DND-41 (cell line): ENCODE results near the gene SLC30A4.
"Not testable (repeated sequence)": the region's sequence is repeated elsewhere in the genome, so short reads cannot be mapped to it uniquely, and the experiment has no call there.

Experiments used
- ATAC-seq: fragments of 200-7000 bp; cut with Tn5 transposase; 3 replicates; pipeline ENCODE4 v1.9.1; 2021; ENCODE audit warnings: low read depth; ENCODE audit not compliant: insufficient read depth
- DNase-seq: peaks from one replicate; pipeline ENCODE4 v3.0.0-alpha.2; 2020
- H2AFZ ChIP-seq: 2 replicates; pipeline ENCODE4 v1.6.0; 2012; ENCODE audit warnings: low read depth, low read length
- H3K27ac ChIP-seq: 2 replicates; pipeline ENCODE4 v1.5.1; 2012; ENCODE audit warnings: low read length, inconsistent platforms
- H3K27me3 ChIP-seq: fragments of 200-600 bp; sonication (generic); 2 replicates; pipeline ENCODE4 v1.6.0; 2012; ENCODE audit warnings: low read length, mild to moderate bottlenecking, inconsistent platforms; ENCODE audit not compliant: insufficient read depth, poor library complexity
- H3K36me3 ChIP-seq: 2 replicates; pipeline ENCODE4 v1.5.1; 2012; ENCODE audit warnings: low read length, inconsistent platforms; ENCODE audit not compliant: insufficient read depth
- H3K4me1 ChIP-seq: 2 replicates; pipeline ENCODE4 v1.5.1; 2012; ENCODE audit warnings: mild to moderate bottlenecking, low read length; ENCODE audit not compliant: insufficient read depth
- H3K4me2 ChIP-seq: 2 replicates; pipeline ENCODE4 v1.6.0; 2012; ENCODE audit warnings: mild to moderate bottlenecking, moderate library complexity, low read length, inconsistent platforms; ENCODE audit not compliant: insufficient read depth
- H3K4me3 ChIP-seq, 2 experiments: fragments of 200-600 bp in 1 of 2; shearing (Covaris generic) in 1 of 2; 2 replicates each; pipeline ENCODE4 v1.5.1; 2012 to 2016; ENCODE audit warnings: inconsistent platforms in 2 of 2, low read length in 2 of 2, mild to moderate bottlenecking in 2 of 2, low read depth in 1 of 2, moderate library complexity in 1 of 2
- H3K79me2 ChIP-seq: 2 replicates; pipeline ENCODE4 v1.6.0; 2012; ENCODE audit warnings: low read length, inconsistent platforms; ENCODE audit not compliant: insufficient read depth
- H3K9ac ChIP-seq: 2 replicates; pipeline ENCODE4 v1.6.0; 2012; ENCODE audit warnings: low read depth, mild to moderate bottlenecking, inconsistent platforms, low read length, moderate library complexity
- H3K9me3 ChIP-seq: 2 replicates; pipeline ENCODE4 v1.5.1; 2012; ENCODE audit warnings: low read length, moderate library complexity, mild to moderate bottlenecking, inconsistent platforms; ENCODE audit not compliant: insufficient read depth, severe bottlenecking
- H4K20me1 ChIP-seq: 2 replicates; pipeline ENCODE4 v1.6.0; 2012; ENCODE audit warnings: low read length; ENCODE audit not compliant: insufficient read depth
- CTCF ChIP-seq: IDR thresholded peaks from 2 replicates; pipeline ENCODE4 v1.5.1; 2012; ENCODE audit warnings: borderline replicate concordance, low read length, moderate library complexity, mild to moderate bottlenecking; ENCODE audit not compliant: poor library complexity, severe bottlenecking; ENCODE audit errors: extremely low read depth
- EZH2 ChIP-seq: IDR thresholded peaks from 3 replicates; pipeline ENCODE4 v1.6.1; 2012; ENCODE audit warnings: borderline replicate concordance, low read depth, mild to moderate bottlenecking, moderate library complexity, low read length, inconsistent platforms; ENCODE audit not compliant: severe bottlenecking

The SLC30A4 gene

GRCh38 chr15:45521596-45522327 lies 793 bp downstream of the SLC30A4 start:
- ATAC-seq (no peak), DNase-seq (no peak)
- Histone ChIP-seq H3K36me3 (no peaks in the 10 kb centered on the region), H4K20me1 (no peaks in the 10 kb centered on the region), H3K4me2 (peak overlapping the region; percentile 87), H2AFZ (peak overlapping the region; percentile 70), H3K9ac (peak overlapping the region; percentile 50; the same call in 1 of the 2 replicates), H3K4me3 (peak overlapping the region; percentile 24 to 57; a peak in 3 of 4 replicates), H3K27me3 (peaks cover 37% of the 10 kb centered on the region), H3K27ac (no peak overlapping the region), H3K4me1 (peaks cover 15% of the 10 kb centered on the region), H3K79me2 (no peaks in the 10 kb centered on the region), H3K9me3 (no peaks in the 10 kb centered on the region)
- no peak for TF ChIP-seq CTCF
- TF ChIP-seq EZH2 = peak; percentile 94

- no peaks in the 10 kb centered on the region for H4K20me1 ChIP-seq
- TF ChIP-seq CTCF (no peak), EZH2 (no peak)
- peaks cover 3% of the 10 kb centered on the region for H3K27me3 ChIP-seq
- ATAC-seq = no peak
- no peak overlapping the region for H3K4me2 ChIP-seq
- no peak overlapping the region for H2AFZ ChIP-seq
- H3K4me1 ChIP-seq = no peaks in the 10 kb centered on the region
- H3K4me3 ChIP-seq = no peak overlapping the region
- no peak for DNase-seq
- H3K9me3 ChIP-seq = no peaks in the 10 kb centered on the region
- no peaks in the 10 kb centered on the region for H3K36me3 ChIP-seq
- no peak overlapping the region for H3K27ac ChIP-seq
- H3K79me2 ChIP-seq = no peaks in the 10 kb centered on the region
- H3K9ac ChIP-seq = no peak overlapping the region
Measured at GRCh38 chr15:45510758-45511280, 11.7 kb downstream of the SLC30A4 start.

- not testable (repeated sequence) for H3K27me3 ChIP-seq, H3K4me3 ChIP-seq, H3K79me2 ChIP-seq, H3K4me1 ChIP-seq, DNase-seq, H2AFZ ChIP-seq, H3K9ac ChIP-seq, H3K9me3 ChIP-seq, H3K4me2 ChIP-seq, H3K36me3 ChIP-seq, H4K20me1 ChIP-seq, ATAC-seq, H3K27ac ChIP-seq
Measured at GRCh38 chr15:45507143-45507542, 15.4 kb downstream of the SLC30A4 start.

- Histone ChIP-seq H3K4me1 (no peaks in the 10 kb centered on the region), H3K27ac (no peak overlapping the region), H3K4me2 (no peak overlapping the region), H3K9me3 (no peaks in the 10 kb centered on the region), H3K27me3 (no peaks in the 10 kb centered on the region), H3K36me3 (no peaks in the 10 kb centered on the region), H3K9ac (no peak overlapping the region), H3K4me3 (no peak overlapping the region), H4K20me1 (no peaks in the 10 kb centered on the region), H3K79me2 (no peaks in the 10 kb centered on the region), H2AFZ (no peak overlapping the region)
- TF ChIP-seq CTCF = no peak
- TF ChIP-seq EZH2 = no peak
- DNase-seq = no peak
- ATAC-seq = no peak
Measured at GRCh38 chr15:45499426-45499825, 23.1 kb downstream of the SLC30A4 start.
